ENCODE measurements around the gene USP46.

The USP46 gene

DNA sequence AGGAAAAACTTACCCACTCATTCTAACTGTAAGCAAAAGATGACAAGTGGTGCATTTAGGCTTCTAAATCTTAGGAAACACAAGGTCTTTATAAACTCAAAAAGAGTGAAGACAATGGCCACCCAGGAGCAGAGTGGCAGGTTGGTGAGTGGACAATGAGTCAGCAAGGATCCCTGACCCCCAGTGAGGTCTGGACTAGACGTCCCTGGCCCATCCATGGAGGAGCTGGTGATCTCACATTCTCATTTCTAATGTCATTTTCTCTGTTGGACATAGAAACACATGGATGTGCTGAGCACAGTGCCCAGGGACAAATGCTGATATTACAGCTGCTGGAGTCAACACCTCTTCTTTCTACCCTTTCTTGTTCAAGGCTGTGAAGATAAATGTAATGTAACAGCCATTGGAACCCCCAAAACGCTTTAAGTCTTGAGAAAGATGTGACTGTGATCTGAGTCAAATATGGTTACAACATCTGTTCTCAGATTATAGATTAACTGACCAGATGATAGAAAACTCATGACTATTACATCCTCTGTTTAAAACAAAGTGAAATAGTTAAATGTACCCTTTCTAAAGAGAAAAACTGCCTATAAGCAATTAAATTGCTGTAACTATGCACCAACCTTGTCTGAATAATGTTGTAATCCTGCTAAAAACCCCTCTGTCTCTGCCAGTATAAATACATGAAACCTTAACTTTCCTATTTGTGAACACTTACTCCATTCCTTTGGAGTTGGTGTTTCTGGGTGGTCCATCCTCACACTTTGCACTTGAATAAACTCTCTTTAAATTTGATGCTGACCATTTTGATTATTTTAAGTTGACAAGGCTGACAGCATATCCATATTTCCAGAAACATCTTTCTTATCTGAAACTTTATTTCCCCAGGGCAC lies 92.7 kb downstream of the USP46 start:
- no peak for DNase-seq

DNA sequence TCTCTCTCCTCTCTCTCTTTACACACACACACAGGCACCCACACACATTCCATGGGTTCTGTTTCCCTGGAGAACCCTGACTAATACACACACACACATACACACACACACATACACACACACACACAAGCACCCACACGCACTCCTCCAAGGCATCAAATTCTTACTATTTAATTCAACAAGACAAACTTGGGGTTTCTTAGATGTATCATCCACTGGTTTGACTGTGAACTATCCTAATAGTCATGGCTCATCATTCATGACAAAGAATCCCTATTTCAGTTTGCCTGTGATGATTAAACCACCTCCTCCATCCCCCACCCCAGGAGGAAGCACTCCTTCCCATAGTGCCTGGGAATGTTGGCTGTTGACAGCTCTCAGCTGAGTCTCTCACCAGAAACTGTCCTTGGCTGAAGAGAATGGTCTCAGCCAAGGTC lies 98.2 kb downstream of the USP46 start:
- DNase-seq, result no peak

DNA sequence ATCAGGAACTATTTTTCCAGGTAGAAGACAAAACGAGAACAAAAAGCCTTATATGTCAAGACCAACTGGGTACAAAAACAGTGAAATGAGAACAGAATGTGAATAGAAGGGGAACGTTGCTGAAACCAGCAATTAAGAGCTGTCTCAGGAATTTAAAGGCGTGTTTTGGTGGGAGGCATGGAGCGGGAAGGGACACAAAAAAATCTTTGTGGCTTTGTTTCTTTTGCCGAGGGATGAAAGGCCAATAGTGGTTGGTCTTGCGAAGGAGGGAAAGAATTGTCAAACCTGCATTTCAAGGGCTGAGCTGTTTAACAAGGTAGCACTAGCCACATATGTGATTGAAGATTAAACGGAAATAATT lies 103.8 kb downstream of the USP46 start:
- no peak for DNase-seq

- no peak for DNase-seq
Measured at GRCh38 chr4:52554612-52555355, 104.3 kb downstream of the USP46 start.

DNA sequence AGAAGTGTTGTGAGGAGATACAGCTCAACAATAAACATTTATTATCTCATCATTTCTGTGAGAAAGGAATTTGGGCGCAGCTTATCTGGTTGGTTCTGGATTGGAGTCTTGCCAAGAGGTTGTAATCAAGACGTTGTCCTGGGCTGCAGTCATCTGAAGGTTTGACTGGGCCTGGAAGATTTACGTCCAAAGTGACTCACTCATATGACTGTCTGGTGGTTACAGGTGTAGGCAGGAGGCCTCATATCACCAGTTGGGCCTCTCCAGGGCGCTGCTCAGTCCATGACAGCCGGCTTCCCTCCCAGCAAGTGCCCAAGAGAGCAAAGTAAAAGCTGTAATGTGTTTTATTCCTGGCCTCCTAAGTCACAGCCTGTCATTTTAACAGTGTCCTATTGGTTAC lies 106.3 kb downstream of the USP46 start:
- no peak for DNase-seq

- no peak for DNase-seq
Measured at GRCh38 chr4:52551487-52551886, 107.6 kb downstream of the USP46 start.

DNA sequence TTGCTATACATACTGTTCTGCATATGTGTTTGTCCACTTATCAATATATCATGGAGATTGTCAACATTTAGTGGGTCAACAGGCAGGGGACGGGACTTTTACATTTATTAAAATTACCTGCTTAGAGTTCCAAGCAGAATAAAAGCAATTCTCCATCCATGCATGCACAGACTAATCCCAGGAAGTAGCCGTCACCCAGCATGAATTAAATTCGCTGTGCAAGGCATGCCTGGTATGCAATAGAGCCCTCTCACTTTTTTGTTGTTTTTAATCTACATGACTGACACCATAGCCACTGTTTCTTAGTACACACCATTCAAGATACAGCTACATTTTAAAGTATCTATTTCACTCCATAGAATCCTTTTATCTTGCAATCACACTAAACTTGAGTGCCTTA lies 108.9 kb downstream of the USP46 start:
- no peak for DNase-seq

- no peak for DNase-seq
Measured at GRCh38 chr4:52548818-52549570, 110.1 kb downstream of the USP46 start.

DNA sequence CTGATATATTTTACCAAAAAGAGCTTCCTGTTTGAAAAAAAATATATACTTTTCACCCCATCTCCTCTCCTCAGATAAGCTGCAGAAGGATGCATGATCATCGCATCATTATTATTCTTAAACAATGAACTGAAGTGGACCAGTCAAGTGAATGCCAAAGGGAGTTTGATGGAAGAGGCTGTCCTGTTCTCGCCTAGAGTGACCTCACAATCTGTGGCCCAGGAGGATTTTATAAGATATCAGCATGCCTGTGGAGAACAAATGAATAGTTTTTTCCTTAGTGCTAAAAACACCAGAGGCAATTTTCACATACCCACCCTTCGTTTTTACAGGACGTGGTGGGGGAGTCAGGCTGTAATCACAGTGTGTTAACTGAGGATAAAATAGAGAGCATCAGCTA lies 112.7 kb downstream of the USP46 start:
- no peak for DNase-seq

GRCh38 chr4:52545099-52546069 lies 113.7 kb downstream of the USP46 start:
- peak; percentile 65 for DNase-seq
